SK-N-SH (cell line): ENCODE data around the gene ZNF143. TPM values are rescaled to one million over a fixed set of nuclear protein-coding genes. Genes with fewer than 3 reads are reported as not detected.

Experiments used
- CTCF ChIA-PET: fragments of 300-600, 350-600 bp; formaldehyde crosslinking; extraction: SDS; loops from one replicate; lab custom pipeline; 2021; lab: Yijun Ruan, JAX
- POLR2A ChIA-PET: fragments of 350-600 bp; sonication (Branson Sonifier 250); formaldehyde crosslinking; extraction: SDS; loops from one replicate; lab custom pipeline; 2020; ENCODE audit warnings: antibody characterized with exemption, inconsistent platforms; lab: Yijun Ruan, JAX
- DNase-seq: peaks from one replicate; pipeline ENCODE4 v3.0.0; 2012
- H2AFZ ChIP-seq: fragments of 200-600 bp; sonication (generic); 2 replicates; pipeline ENCODE4 v1.8.1; 2016; ENCODE audit warnings: antibody characterized with exemption, mild to moderate bottlenecking, low read depth
- H3F3A ChIP-seq: fragments of 200-600 bp; sonication (generic); replicated peaks from 2 replicates; pipeline ENCODE3; 2016; ENCODE audit warnings: antibody characterized with exemption, mild to moderate bottlenecking; ENCODE audit not compliant: insufficient read depth
- H3K27ac ChIP-seq, 2 experiments: fragments of 200-500 bp in 1 of 2; fragments of 200-600 bp in 1 of 2; sonication (Bioruptor generic) in 1 of 2; sonication (generic), shearing (Covaris generic) in 1 of 2; 2 replicates each; pipeline versions ENCODE4 v1.5.1 to v1.6.1; 2014 to 2016; ENCODE audit warnings: low read depth in 2 of 2, inconsistent platforms in 1 of 2, low read length in 1 of 2, mild to moderate bottlenecking in 1 of 2, mixed read lengths in 1 of 2
- H3K27me3 ChIP-seq: fragments of 200-600 bp; sonication (generic), shearing (Covaris generic); 2 replicates; pipeline ENCODE4 v1.6.1; 2016; ENCODE audit warnings: mixed run types; ENCODE audit not compliant: insufficient read depth
- H3K36me3 ChIP-seq, 2 experiments: fragments of 200-500 bp in 1 of 2; fragments of 200-600 bp in 1 of 2; sonication (Bioruptor generic) in 1 of 2; sonication (generic) in 1 of 2; replicated peaks in 1 of 2; 2 replicates each; pipeline versions ENCODE3 to v1.5.1; 2014 to 2016; ENCODE audit warnings: low read length in 1 of 2, mild to moderate bottlenecking in 1 of 2; ENCODE audit not compliant: insufficient read depth in 2 of 2, control insufficient read depth in 1 of 2
- H3K4me1 ChIP-seq, 2 experiments: fragments of 200-500 bp in 1 of 2; fragments of 200-600 bp in 1 of 2; sonication (Bioruptor generic) in 1 of 2; sonication (generic), shearing (Covaris generic) in 1 of 2; 2 replicates each; pipeline versions ENCODE4 v1.5.1 to v1.6.1; 2014 to 2016; ENCODE audit warnings: low read depth in 1 of 2, low read length in 1 of 2, mixed run types in 1 of 2; ENCODE audit not compliant: insufficient read depth in 2 of 2, control insufficient read depth in 1 of 2
- H3K4me2 ChIP-seq: fragments of 200-600 bp; sonication (generic), shearing (Covaris generic); 2 replicates; pipeline ENCODE4 v1.6.1; 2017; ENCODE audit warnings: mixed run types
- H3K4me3 ChIP-seq, 2 experiments: fragments of 200-500 bp in 1 of 2; fragments of 200-600 bp in 1 of 2; sonication (Bioruptor generic) in 1 of 2; sonication (generic), shearing (Covaris generic) in 1 of 2; 2 replicates each; pipeline versions ENCODE4 v1.5.1 to v1.8.1; 2014 to 2016; ENCODE audit warnings: low read depth in 2 of 2, inconsistent platforms in 1 of 2, low read length in 1 of 2, mild to moderate bottlenecking in 1 of 2, mixed read lengths in 1 of 2, moderate library complexity in 1 of 2
- H3K79me2 ChIP-seq: fragments of 200-600 bp; sonication (generic); 2 replicates; pipeline ENCODE4 v1.8.1; 2017; ENCODE audit warnings: mild to moderate bottlenecking; ENCODE audit not compliant: insufficient read depth
- H3K9ac ChIP-seq: fragments of 200-600 bp; sonication (generic); 2 replicates; pipeline ENCODE4 v1.6.1; 2017; ENCODE audit warnings: mixed run types
- H3K9me2 ChIP-seq: fragments of 200-600 bp; sonication (generic); 2 replicates; pipeline ENCODE4 v1.6.1; 2017; ENCODE audit warnings: mixed run types
- H3K9me3 ChIP-seq: fragments of 200-600 bp; sonication (generic); 2 replicates; pipeline ENCODE4 v1.6.1; 2017; ENCODE audit warnings: mixed run types, mild to moderate bottlenecking, moderate library complexity
- H4K20me1 ChIP-seq: fragments of 200-600 bp; sonication (generic); 2 replicates; pipeline ENCODE4 v1.6.1; 2017; ENCODE audit warnings: mild to moderate bottlenecking, mixed run types; ENCODE audit not compliant: insufficient read depth
- CHD2 ChIP-seq: fragments of 150-350 bp; IDR thresholded peaks from 2 replicates; pipeline ENCODE4 v1.6.1; 2018; ENCODE audit warnings: low read length; ENCODE audit not compliant: partially characterized antibody
- ELF1 ChIP-seq: IDR thresholded peaks from 2 replicates; pipeline ENCODE4 v1.4.0; 2012
- EZH2phosphoT487 ChIP-seq: fragments of 200-600 bp; sonication (generic); IDR thresholded peaks from 2 replicates; pipeline ENCODE4 v1.6.1; 2017; ENCODE audit warnings: low read depth, mixed run types, mild to moderate bottlenecking, antibody characterized with exemption, moderate library complexity, borderline replicate concordance
- FOSL2 ChIP-seq: IDR thresholded peaks from 2 replicates; pipeline ENCODE4 v1.4.0; 2012; ENCODE audit warnings: low read depth, mild to moderate bottlenecking, moderate library complexity, borderline replicate concordance
- FOXM1 ChIP-seq: IDR thresholded peaks from 2 replicates; pipeline ENCODE4 v1.4.0; 2012; ENCODE audit warnings: low read depth, mild to moderate bottlenecking
- GABPA ChIP-seq: IDR thresholded peaks from 2 replicates; pipeline ENCODE4 v1.4.0; 2012; ENCODE audit warnings: low read depth, mild to moderate bottlenecking
- JUND ChIP-seq: IDR thresholded peaks from 2 replicates; pipeline ENCODE4 v1.4.0; 2012
- MEF2A ChIP-seq: IDR thresholded peaks from 2 replicates; pipeline ENCODE4 v1.4.0; 2012; ENCODE audit warnings: low read depth, borderline replicate concordance
- MXI1 ChIP-seq: IDR thresholded peaks from 2 replicates; pipeline ENCODE4 v1.6.1; 2012; ENCODE audit warnings: mild to moderate bottlenecking, low read depth, low read length, improper control_type of control experiment
- NFIC ChIP-seq: IDR thresholded peaks from 2 replicates; pipeline ENCODE4 v1.4.0; 2012; ENCODE audit warnings: borderline replicate concordance
- PBX3 ChIP-seq: IDR thresholded peaks from 2 replicates; pipeline ENCODE4; 2012
- POLR2AphosphoS5 ChIP-seq: IDR thresholded peaks from 2 replicates; pipeline ENCODE4 v1.6.1; 2012; ENCODE audit warnings: low read depth, low read length
- RCOR1 ChIP-seq: fragments of 150-350 bp; IDR thresholded peaks from 2 replicates; pipeline ENCODE4 v1.6.1; 2017; ENCODE audit warnings: antibody characterized with exemption, low read length
- RFX5 ChIP-seq: IDR thresholded peaks from 2 replicates; pipeline ENCODE4 v1.6.1; 2012; ENCODE audit warnings: mild to moderate bottlenecking, improper control_type of control experiment, low read length
- SIN3A ChIP-seq: IDR thresholded peaks from 2 replicates; pipeline ENCODE4 v1.6.1; 2012; ENCODE audit warnings: low read depth, mild to moderate bottlenecking, low read length, moderate library complexity, borderline replicate concordance
- TAF1 ChIP-seq: IDR thresholded peaks from 2 replicates; pipeline ENCODE4 v1.6.1; 2012; ENCODE audit warnings: low read depth, mild to moderate bottlenecking, low read length, moderate library complexity, borderline replicate concordance
- TCF12 ChIP-seq: IDR thresholded peaks from 2 replicates; pipeline ENCODE4 v1.4.0; 2012
- TEAD4 ChIP-seq: IDR thresholded peaks from 2 replicates; pipeline ENCODE4 v1.4.0; 2012; ENCODE audit warnings: mild to moderate bottlenecking, borderline replicate concordance; ENCODE audit not compliant: insufficient read depth
- YY1 ChIP-seq: IDR thresholded peaks from 2 replicates; pipeline ENCODE4 v1.4.0; 2012; ENCODE audit warnings: low read depth, mild to moderate bottlenecking
- WGBS: methylation state at CpG from one replicate; pipeline ENCODE4 v1.1.6; 2017; ENCODE audit warnings: low lambda C conversion rate; 5-methylcytosine and 5-hydroxymethylcytosine counted together
- polyA plus RNA-seq, 3 experiments: library from polyadenylated mRNA; depleted of rRNA; stranded (reverse); fragments of >200 nt; gene quantifications; 2 replicates each; pipeline ENCODE4 v1.2.3, GENCODE V29; 2012
- TF ChIP-seq, protein P1 (sequence below): IDR thresholded peaks from 2 replicates; pipeline ENCODE4 v1.4.0; 2012; ENCODE audit warnings: low read depth
- TF ChIP-seq, protein P2 (sequence below): IDR thresholded peaks from 2 replicates; pipeline ENCODE4 v1.4.0; 2012; ENCODE audit warnings: low read depth, borderline replicate concordance
- TF ChIP-seq, protein P3 (sequence below): fragments of 150-350 bp; IDR thresholded peaks from 2 replicates; pipeline ENCODE4 v1.6.1; 2017; ENCODE audit warnings: antibody characterized with exemption, low read length, low read depth, borderline replicate concordance
- TF ChIP-seq, protein P4 (sequence below): IDR thresholded peaks from 2 replicates; pipeline ENCODE4 v1.4.0; 2012; ENCODE audit warnings: low read depth, borderline replicate concordance
- TF ChIP-seq, protein P5 (sequence below): IDR thresholded peaks from 2 replicates; pipeline ENCODE4 v1.6.1; 2012; ENCODE audit warnings: mild to moderate bottlenecking, low read depth, low read length, moderate library complexity

Gene ZNF143
- polyA plus RNA-seq, 1 of the 3 experiments (the other 2 are of a cell fraction), result 11.3 TPM

DNA sequence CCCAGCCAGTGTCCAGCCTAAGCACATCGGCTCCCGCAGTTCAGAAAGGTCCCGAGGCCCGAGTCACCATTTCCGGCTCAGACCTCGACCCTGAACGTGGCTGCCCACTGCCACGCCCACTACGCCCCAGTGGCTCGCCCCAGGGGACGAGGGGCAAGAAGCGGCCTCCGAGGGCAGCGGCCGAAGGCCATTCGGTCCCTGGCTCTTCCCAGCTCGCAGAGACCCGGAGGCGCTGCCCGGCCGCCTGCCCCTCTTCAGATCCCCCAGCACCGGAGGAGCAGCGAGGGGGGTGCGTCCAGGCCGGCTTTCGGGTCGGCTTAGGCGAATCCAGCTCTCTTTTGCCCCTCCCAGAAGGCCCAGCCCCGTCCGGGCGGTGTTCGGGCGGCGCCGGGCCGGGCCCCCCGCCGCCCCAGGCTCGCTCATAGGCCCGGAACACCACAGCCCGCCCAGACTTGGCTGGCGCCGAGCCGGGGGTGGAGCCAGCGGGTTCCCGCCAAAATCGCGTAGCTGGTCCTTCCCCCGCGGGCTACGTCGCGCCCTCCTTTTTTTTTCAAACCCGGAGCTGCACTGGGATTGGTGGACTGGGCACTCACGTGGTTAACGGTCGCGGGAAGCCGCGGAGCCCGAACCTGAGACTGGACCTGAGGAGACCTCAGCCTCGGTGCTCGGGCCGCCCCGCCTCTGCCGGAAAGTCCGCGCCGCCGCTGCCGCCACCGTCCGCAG is 112.4 kb downstream of the ZNF143 start, which contains the start of gene WEE1:
Gene WEE1, plus strand, starts transcription at position 619 of the 723 bp plus-strand sequence. CDS start 264 bp downstream, outside the sequence.
- H3K79me2 ChIP-seq, result peaks cover 51% of the 10 kb centered on the region
- peak; percentile 97 for DNase-seq
- H3K4me2 ChIP-seq, result peak within 1 kb of the TSS; percentile 90
- peak within 1 kb of the TSS; percentile 95 to 99 for H3K27ac ChIP-seq
- peaks cover 5% of the 10 kb centered on the region; the same call in 1 of the 2 replicates for H4K20me1 ChIP-seq
- no peaks in the 10 kb centered on the region for H3K27me3 ChIP-seq
- CTCF ChIA-PET, result interaction anchor here (0.6 to 1.4 kb wide), 6 partner anchors 11 to 734 kb away, joined by 3 to 5 read pairs (median 4); no protein-coding TSS in a partner anchor
- H3K4me3 ChIP-seq, result peak within 1 kb of the TSS; percentile 70 to 89
- H3K4me1 ChIP-seq, result peaks cover 14 to 20% of the 10 kb centered on the region in 2 experiments
- POLR2A ChIA-PET, result interaction anchor here (0.9 to 1.9 kb wide), 8 partner anchors 21 to 735 kb away, joined by 3 to 15 read pairs (median 3); partner anchors contain the start of gene ZNF143
- H3K36me3 ChIP-seq, result peaks cover 19 to 22% of the 10 kb centered on the region in 2 experiments
- peaks cover 19% of the 10 kb centered on the region for H3F3A ChIP-seq
- WGBS, result 0% methylated on average over 12 of the region's 73 CpGs
- no peaks in the 10 kb centered on the region for H3K9me3 ChIP-seq
- no peaks in the 10 kb centered on the region for H3K9me2 ChIP-seq
- peak within 1 kb of the TSS; percentile 98 for H3K9ac ChIP-seq
- H2AFZ ChIP-seq, result no peak within 1 kb of the TSS; the same call in 1 of the 2 replicates
- TF ChIP-seq, protein P1, sequence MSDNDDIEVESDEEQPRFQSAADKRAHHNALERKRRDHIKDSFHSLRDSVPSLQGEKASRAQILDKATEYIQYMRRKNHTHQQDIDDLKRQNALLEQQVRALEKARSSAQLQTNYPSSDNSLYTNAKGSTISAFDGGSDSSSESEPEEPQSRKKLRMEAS, result peak; percentile 61
- TF ChIP-seq, protein P2, sequence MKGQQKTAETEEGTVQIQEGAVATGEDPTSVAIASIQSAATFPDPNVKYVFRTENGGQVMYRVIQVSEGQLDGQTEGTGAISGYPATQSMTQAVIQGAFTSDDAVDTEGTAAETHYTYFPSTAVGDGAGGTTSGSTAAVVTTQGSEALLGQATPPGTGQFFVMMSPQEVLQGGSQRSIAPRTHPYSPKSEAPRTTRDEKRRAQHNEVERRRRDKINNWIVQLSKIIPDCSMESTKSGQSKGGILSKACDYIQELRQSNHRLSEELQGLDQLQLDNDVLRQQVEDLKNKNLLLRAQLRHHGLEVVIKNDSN, result peak; percentile 94
- TF ChIP-seq FOXM1 (peak; percentile 90), SIN3A (no peak; the same call in 1 of the 2 replicates), MXI1 (peak; percentile 75), TCF12 (0 out of 2 replicates have a peak, but pooled peaks have one; percentile 1), YY1 (peak; percentile 40; the same call in 1 of the 2 replicates), FOSL2 (no peak), RCOR1 (no peak), RFX5 (peak; percentile 59; the same call in 1 of the 2 replicates), POLR2AphosphoS5 (0 out of 2 replicates have a peak, but pooled peaks have one; percentile 4), GABPA (peak; percentile 52), ELF1 (peak; percentile 77), EZH2phosphoT487 (no peak), TAF1 (peak; percentile 16), PBX3 (no peak), JUND (no peak), CHD2 (peak; percentile 48), TEAD4 (no peak), NFIC (peak; percentile 59), MEF2A (no peak)
- TF ChIP-seq, protein P3, sequence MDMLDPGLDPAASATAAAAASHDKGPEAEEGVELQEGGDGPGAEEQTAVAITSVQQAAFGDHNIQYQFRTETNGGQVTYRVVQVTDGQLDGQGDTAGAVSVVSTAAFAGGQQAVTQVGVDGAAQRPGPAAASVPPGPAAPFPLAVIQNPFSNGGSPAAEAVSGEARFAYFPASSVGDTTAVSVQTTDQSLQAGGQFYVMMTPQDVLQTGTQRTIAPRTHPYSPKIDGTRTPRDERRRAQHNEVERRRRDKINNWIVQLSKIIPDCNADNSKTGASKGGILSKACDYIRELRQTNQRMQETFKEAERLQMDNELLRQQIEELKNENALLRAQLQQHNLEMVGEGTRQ, result peak; percentile 47; the same call in 1 of the 2 replicates
- TF ChIP-seq, protein P4, sequence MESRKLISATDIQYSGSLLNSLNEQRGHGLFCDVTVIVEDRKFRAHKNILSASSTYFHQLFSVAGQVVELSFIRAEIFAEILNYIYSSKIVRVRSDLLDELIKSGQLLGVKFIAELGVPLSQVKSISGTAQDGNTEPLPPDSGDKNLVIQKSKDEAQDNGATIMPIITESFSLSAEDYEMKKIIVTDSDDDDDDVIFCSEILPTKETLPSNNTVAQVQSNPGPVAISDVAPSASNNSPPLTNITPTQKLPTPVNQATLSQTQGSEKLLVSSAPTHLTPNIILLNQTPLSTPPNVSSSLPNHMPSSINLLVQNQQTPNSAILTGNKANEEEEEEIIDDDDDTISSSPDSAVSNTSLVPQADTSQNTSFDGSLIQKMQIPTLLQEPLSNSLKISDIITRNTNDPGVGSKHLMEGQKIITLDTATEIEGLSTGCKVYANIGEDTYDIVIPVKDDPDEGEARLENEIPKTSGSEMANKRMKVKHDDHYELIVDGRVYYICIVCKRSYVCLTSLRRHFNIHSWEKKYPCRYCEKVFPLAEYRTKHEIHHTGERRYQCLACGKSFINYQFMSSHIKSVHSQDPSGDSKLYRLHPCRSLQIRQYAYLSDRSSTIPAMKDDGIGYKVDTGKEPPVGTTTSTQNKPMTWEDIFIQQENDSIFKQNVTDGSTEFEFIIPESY, result no peak
- TF ChIP-seq, protein P5, sequence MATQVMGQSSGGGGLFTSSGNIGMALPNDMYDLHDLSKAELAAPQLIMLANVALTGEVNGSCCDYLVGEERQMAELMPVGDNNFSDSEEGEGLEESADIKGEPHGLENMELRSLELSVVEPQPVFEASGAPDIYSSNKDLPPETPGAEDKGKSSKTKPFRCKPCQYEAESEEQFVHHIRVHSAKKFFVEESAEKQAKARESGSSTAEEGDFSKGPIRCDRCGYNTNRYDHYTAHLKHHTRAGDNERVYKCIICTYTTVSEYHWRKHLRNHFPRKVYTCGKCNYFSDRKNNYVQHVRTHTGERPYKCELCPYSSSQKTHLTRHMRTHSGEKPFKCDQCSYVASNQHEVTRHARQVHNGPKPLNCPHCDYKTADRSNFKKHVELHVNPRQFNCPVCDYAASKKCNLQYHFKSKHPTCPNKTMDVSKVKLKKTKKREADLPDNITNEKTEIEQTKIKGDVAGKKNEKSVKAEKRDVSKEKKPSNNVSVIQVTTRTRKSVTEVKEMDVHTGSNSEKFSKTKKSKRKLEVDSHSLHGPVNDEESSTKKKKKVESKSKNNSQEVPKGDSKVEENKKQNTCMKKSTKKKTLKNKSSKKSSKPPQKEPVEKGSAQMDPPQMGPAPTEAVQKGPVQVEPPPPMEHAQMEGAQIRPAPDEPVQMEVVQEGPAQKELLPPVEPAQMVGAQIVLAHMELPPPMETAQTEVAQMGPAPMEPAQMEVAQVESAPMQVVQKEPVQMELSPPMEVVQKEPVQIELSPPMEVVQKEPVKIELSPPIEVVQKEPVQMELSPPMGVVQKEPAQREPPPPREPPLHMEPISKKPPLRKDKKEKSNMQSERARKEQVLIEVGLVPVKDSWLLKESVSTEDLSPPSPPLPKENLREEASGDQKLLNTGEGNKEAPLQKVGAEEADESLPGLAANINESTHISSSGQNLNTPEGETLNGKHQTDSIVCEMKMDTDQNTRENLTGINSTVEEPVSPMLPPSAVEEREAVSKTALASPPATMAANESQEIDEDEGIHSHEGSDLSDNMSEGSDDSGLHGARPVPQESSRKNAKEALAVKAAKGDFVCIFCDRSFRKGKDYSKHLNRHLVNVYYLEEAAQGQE, result no peak; the same call in 1 of the 2 replicates
